ENCODE data around the gene CCSER2. TPM values are rescaled to one million over a fixed set of nuclear protein-coding genes. Genes with fewer than 3 reads are reported as not detected.

The CCSER2 gene
- polyA plus RNA-seq, 1 of the 3 experiments (the other 2 are of a cell fraction): 8.5 TPM

DNA sequence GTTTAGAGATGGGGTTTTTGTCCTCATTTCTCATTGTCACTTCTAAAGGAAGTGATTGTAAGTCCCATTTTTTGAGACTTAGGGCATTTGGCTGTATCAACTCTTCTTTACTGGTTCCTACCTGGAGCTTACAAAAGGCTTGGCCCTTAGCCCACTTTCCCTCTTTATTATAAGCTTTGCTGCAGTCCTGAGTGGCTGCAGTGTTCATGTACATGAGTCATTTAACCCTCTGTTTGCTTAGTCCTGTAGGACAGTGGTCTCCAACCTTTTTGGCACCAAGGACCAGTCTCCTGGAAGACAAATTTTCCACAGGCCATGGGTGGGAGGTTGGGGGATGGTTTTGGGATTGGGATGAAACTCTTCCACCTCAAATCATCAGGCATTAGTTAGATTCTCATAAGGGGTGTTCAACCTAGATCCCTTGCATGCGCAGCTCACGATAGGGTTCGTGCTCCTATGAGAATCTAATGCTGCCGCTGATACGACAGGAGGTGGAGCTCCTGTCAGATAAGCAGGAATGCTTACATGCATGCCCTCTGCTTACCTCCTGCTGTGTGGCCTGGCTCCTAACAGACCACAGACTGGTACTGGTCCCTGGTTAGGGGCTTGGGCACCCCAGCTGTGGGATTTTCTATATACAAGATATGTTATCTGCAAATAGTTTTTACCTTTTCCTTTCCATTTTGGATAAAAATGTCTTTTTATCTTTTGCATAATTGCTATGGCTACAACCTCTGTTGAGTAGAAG, 99.7 kb downstream of the CCSER2 start:
- Histone ChIP-seq H3K36me3 (replicated peaks in 1 of 2; ENCODE audit: control insufficient read depth in 1 of 2, insufficient read depth in 2 of 2, low read length in 1 of 2) (peaks cover 12% of the 10 kb centered on the region in 2 experiments), H3K27ac (ENCODE audit: low read depth in 2 of 2, low read length in 1 of 2) (no peak overlapping the region), H3K9ac (no peak overlapping the region), H3K4me1 (ENCODE audit: control insufficient read depth in 1 of 2, insufficient read depth in 2 of 2, low read depth in 1 of 2, low read length in 1 of 2) (peaks cover 11 to 21% of the 10 kb centered on the region in 2 experiments; a peak in 3 of 4 replicates), H3K79me2 (ENCODE audit: insufficient read depth) (peaks cover 76% of the 10 kb centered on the region), H4K20me1 (ENCODE audit: insufficient read depth) (no peaks in the 10 kb centered on the region), H3K4me3 (ENCODE audit: low read depth in 2 of 2, low read length in 1 of 2) (no peak overlapping the region), H3K9me3 (no peaks in the 10 kb centered on the region), H2AFZ (ENCODE audit: low read depth) (no peak overlapping the region), H3K4me2 (no peak overlapping the region), H3K27me3 (ENCODE audit: insufficient read depth) (no peaks in the 10 kb centered on the region), H3F3A (replicated peaks; ENCODE audit: insufficient read depth) (peaks cover 12% of the 10 kb centered on the region), H3K9me2 (no peaks in the 10 kb centered on the region)
- TF ChIP-seq EZH2phosphoT487 (IDR thresholded peaks at IDR 0.05; ENCODE audit: borderline replicate concordance, low read depth): no peak
- TF ChIP-seq SIN3A (IDR thresholded peaks at IDR 0.05; ENCODE audit: borderline replicate concordance, low read depth, low read length): no peak
- no peak for TF ChIP-seq NRF1 (IDR thresholded peaks at IDR 0.05; ENCODE audit: low read depth, low read length)
- TF ChIP-seq, protein P1, sequence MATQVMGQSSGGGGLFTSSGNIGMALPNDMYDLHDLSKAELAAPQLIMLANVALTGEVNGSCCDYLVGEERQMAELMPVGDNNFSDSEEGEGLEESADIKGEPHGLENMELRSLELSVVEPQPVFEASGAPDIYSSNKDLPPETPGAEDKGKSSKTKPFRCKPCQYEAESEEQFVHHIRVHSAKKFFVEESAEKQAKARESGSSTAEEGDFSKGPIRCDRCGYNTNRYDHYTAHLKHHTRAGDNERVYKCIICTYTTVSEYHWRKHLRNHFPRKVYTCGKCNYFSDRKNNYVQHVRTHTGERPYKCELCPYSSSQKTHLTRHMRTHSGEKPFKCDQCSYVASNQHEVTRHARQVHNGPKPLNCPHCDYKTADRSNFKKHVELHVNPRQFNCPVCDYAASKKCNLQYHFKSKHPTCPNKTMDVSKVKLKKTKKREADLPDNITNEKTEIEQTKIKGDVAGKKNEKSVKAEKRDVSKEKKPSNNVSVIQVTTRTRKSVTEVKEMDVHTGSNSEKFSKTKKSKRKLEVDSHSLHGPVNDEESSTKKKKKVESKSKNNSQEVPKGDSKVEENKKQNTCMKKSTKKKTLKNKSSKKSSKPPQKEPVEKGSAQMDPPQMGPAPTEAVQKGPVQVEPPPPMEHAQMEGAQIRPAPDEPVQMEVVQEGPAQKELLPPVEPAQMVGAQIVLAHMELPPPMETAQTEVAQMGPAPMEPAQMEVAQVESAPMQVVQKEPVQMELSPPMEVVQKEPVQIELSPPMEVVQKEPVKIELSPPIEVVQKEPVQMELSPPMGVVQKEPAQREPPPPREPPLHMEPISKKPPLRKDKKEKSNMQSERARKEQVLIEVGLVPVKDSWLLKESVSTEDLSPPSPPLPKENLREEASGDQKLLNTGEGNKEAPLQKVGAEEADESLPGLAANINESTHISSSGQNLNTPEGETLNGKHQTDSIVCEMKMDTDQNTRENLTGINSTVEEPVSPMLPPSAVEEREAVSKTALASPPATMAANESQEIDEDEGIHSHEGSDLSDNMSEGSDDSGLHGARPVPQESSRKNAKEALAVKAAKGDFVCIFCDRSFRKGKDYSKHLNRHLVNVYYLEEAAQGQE (IDR thresholded peaks at IDR 0.05; ENCODE audit: low read depth, low read length): no peak
- TF ChIP-seq, protein P2, sequence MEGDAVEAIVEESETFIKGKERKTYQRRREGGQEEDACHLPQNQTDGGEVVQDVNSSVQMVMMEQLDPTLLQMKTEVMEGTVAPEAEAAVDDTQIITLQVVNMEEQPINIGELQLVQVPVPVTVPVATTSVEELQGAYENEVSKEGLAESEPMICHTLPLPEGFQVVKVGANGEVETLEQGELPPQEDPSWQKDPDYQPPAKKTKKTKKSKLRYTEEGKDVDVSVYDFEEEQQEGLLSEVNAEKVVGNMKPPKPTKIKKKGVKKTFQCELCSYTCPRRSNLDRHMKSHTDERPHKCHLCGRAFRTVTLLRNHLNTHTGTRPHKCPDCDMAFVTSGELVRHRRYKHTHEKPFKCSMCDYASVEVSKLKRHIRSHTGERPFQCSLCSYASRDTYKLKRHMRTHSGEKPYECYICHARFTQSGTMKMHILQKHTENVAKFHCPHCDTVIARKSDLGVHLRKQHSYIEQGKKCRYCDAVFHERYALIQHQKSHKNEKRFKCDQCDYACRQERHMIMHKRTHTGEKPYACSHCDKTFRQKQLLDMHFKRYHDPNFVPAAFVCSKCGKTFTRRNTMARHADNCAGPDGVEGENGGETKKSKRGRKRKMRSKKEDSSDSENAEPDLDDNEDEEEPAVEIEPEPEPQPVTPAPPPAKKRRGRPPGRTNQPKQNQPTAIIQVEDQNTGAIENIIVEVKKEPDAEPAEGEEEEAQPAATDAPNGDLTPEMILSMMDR (IDR thresholded peaks at IDR 0.05): no peak
- TF ChIP-seq, protein P3, sequence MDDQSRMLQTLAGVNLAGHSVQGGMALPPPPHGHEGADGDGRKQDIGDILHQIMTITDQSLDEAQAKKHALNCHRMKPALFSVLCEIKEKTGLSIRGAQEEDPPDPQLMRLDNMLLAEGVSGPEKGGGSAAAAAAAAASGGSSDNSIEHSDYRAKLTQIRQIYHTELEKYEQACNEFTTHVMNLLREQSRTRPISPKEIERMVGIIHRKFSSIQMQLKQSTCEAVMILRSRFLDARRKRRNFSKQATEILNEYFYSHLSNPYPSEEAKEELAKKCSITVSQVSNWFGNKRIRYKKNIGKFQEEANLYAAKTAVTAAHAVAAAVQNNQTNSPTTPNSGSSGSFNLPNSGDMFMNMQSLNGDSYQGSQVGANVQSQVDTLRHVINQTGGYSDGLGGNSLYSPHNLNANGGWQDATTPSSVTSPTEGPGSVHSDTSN (IDR thresholded peaks at IDR 0.05): no peak
- TF ChIP-seq, protein P4, sequence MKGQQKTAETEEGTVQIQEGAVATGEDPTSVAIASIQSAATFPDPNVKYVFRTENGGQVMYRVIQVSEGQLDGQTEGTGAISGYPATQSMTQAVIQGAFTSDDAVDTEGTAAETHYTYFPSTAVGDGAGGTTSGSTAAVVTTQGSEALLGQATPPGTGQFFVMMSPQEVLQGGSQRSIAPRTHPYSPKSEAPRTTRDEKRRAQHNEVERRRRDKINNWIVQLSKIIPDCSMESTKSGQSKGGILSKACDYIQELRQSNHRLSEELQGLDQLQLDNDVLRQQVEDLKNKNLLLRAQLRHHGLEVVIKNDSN (IDR thresholded peaks at IDR 0.05; ENCODE audit: borderline replicate concordance, low read depth): no peak
- TF ChIP-seq, protein P5, sequence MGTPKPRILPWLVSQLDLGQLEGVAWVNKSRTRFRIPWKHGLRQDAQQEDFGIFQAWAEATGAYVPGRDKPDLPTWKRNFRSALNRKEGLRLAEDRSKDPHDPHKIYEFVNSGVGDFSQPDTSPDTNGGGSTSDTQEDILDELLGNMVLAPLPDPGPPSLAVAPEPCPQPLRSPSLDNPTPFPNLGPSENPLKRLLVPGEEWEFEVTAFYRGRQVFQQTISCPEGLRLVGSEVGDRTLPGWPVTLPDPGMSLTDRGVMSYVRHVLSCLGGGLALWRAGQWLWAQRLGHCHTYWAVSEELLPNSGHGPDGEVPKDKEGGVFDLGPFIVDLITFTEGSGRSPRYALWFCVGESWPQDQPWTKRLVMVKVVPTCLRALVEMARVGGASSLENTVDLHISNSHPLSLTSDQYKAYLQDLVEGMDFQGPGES (IDR thresholded peaks at IDR 0.05; ENCODE audit: low read depth, low read length): no peak
- TF ChIP-seq GABPA (IDR thresholded peaks at IDR 0.05; ENCODE audit: low read depth): no peak
- TF ChIP-seq TCF12 (IDR thresholded peaks at IDR 0.05): no peak
- TF ChIP-seq TAF1 (IDR thresholded peaks at IDR 0.05; ENCODE audit: borderline replicate concordance, low read depth, low read length): no peak
- TF ChIP-seq FOSL2 (IDR thresholded peaks at IDR 0.05; ENCODE audit: borderline replicate concordance, low read depth): no peak
- TF ChIP-seq ELF1 (IDR thresholded peaks at IDR 0.05): no peak
- TF ChIP-seq YY1 (IDR thresholded peaks at IDR 0.05; ENCODE audit: low read depth): no peak
- TF ChIP-seq GATA2 (CRISPR knock-in tag; IDR thresholded peaks at IDR 0.05): no peak
- no peak for TF ChIP-seq JUND (IDR thresholded peaks at IDR 0.05)
- TF ChIP-seq, protein P6, sequence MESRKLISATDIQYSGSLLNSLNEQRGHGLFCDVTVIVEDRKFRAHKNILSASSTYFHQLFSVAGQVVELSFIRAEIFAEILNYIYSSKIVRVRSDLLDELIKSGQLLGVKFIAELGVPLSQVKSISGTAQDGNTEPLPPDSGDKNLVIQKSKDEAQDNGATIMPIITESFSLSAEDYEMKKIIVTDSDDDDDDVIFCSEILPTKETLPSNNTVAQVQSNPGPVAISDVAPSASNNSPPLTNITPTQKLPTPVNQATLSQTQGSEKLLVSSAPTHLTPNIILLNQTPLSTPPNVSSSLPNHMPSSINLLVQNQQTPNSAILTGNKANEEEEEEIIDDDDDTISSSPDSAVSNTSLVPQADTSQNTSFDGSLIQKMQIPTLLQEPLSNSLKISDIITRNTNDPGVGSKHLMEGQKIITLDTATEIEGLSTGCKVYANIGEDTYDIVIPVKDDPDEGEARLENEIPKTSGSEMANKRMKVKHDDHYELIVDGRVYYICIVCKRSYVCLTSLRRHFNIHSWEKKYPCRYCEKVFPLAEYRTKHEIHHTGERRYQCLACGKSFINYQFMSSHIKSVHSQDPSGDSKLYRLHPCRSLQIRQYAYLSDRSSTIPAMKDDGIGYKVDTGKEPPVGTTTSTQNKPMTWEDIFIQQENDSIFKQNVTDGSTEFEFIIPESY (IDR thresholded peaks at IDR 0.05; ENCODE audit: borderline replicate concordance, low read depth): no peak
- TF ChIP-seq, protein P7, sequence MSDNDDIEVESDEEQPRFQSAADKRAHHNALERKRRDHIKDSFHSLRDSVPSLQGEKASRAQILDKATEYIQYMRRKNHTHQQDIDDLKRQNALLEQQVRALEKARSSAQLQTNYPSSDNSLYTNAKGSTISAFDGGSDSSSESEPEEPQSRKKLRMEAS (IDR thresholded peaks at IDR 0.05; ENCODE audit: low read depth): no peak
- WGBS (ENCODE audit: low lambda C conversion rate): 92% methylated on average over 2 of the region's 5 CpGs
- no peak for DNase-seq
- CTCF ChIA-PET: interaction anchor here (0.7 to 1.1 kb wide), 4 partner anchors 34 to 169 kb away, joined by 3 to 5 read pairs (median 3); no protein-coding TSS in a partner anchor
- POLR2A ChIA-PET: no interaction called here

Measured in SK-N-SH (cell line).